DMS53 treated with DMSO at 0.1 percent for 48 hours (cell line): Measurements from ENCODE around the gene FAM170B.

Experiments
- DNase-seq: peaks from one replicate; lab custom pipeline; 2025; ENCODE audit not compliant: unreplicated experiment; lab: John Stamatoyannopoulos, UW

FAM170B gene

GRCh38 chr10:49128854-49129253 lies 5.0 kb downstream of the FAM170B start:
- no peak for DNase-seq

GRCh38 chr10:49123981-49124950 lies 9.6 kb downstream of the FAM170B start:
- DNase-seq = no peak

- no peak for DNase-seq
Observed at GRCh38 chr10:49120911-49121310, 12.9 kb downstream of the FAM170B start.

GRCh38 chr10:49119746-49120145 lies 14.1 kb downstream of the FAM170B start:
- DNase-seq = no peak

GRCh38 chr10:49118430-49119074 lies 15.3 kb downstream of the FAM170B start:
- DNase-seq = no peak

- no peak for DNase-seq
Observed at GRCh38 chr10:49117376-49118070, 16.3 kb downstream of the FAM170B start.

GRCh38 chr10:49116509-49117375 lies 17.1 kb downstream of the FAM170B start:
- DNase-seq = no peak

- no peak for DNase-seq
Observed at GRCh38 chr10:49115796-49116508, 17.9 kb downstream of the FAM170B start.

GRCh38 chr10:49115015-49115795 lies 18.6 kb downstream of the FAM170B start, which contains the start of gene VSTM4:
Gene VSTM4 (minus strand): TSS chr10:49115522. CDS start chr10:49115485, 37 bp downstream.
- no peak for DNase-seq

GRCh38 chr10:49114718-49115014 lies 19.2 kb downstream of the FAM170B start:
- DNase-seq = no peak

GRCh38 chr10:49113741-49114141 lies 20.1 kb downstream of the FAM170B start:
- no peak for DNase-seq

GRCh38 chr10:49112851-49113250 lies 21.0 kb downstream of the FAM170B start:
- DNase-seq = no peak

- DNase-seq = no peak
Observed at GRCh38 chr10:49112098-49112497, 21.7 kb downstream of the FAM170B start.

- DNase-seq = no peak
Observed at GRCh38 chr10:49111320-49111698, 22.5 kb downstream of the FAM170B start.

- no peak for DNase-seq
Observed at GRCh38 chr10:49110684-49111319, 23.0 kb downstream of the FAM170B start.

GRCh38 chr10:49109669-49110340 lies 24.0 kb downstream of the FAM170B start:
- DNase-seq = no peak

- no peak for DNase-seq
Observed at GRCh38 chr10:49108656-49109055, 25.2 kb downstream of the FAM170B start.

- no peak for DNase-seq
Observed at GRCh38 chr10:49107887-49108267, 25.9 kb downstream of the FAM170B start.
